HG02852 (cell line): Measurements from ENCODE around the gene ITIH2.
"Not testable (repeated sequence)": the region's sequence is repeated elsewhere in the genome, so short reads cannot be mapped to it uniquely, and the experiment has no call there.

ENCODE experiments used
- ATAC-seq: cut with Tn5 transposase; IDR thresholded peaks from one replicate; pipeline ENCODE4 v1.9.1; 2021; ENCODE audit warnings: mild to moderate bottlenecking, moderate library complexity; ENCODE audit not compliant: unreplicated experiment

ITIH2 gene, protein sequence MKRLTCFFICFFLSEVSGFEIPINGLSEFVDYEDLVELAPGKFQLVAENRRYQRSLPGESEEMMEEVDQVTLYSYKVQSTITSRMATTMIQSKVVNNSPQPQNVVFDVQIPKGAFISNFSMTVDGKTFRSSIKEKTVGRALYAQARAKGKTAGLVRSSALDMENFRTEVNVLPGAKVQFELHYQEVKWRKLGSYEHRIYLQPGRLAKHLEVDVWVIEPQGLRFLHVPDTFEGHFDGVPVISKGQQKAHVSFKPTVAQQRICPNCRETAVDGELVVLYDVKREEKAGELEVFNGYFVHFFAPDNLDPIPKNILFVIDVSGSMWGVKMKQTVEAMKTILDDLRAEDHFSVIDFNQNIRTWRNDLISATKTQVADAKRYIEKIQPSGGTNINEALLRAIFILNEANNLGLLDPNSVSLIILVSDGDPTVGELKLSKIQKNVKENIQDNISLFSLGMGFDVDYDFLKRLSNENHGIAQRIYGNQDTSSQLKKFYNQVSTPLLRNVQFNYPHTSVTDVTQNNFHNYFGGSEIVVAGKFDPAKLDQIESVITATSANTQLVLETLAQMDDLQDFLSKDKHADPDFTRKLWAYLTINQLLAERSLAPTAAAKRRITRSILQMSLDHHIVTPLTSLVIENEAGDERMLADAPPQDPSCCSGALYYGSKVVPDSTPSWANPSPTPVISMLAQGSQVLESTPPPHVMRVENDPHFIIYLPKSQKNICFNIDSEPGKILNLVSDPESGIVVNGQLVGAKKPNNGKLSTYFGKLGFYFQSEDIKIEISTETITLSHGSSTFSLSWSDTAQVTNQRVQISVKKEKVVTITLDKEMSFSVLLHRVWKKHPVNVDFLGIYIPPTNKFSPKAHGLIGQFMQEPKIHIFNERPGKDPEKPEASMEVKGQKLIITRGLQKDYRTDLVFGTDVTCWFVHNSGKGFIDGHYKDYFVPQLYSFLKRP

DNA sequence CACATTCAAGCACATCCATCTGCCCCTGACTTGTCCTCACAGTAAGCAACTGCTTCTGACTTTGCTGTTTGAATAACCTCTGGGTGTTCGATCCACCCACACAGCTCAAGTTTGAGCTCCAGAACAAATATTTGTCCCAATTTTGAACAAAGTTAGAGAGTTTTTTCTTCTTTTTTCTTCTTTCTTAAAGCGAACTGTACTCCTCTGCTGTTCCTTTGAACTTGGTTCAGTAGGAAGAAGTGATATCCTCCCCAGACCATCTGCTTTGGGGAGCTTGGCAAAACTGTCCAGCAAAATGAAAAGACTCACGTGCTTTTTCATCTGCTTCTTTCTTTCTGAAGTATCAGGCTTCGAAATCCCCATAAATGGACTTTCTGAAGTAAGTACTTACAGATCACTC, at the start of gene ITIH2:
TSS of gene ITIH2 (plus strand) at position 177 of the 400 bp plus-strand sequence. CDS start at position 296, 119 bp downstream.
- ATAC-seq: no peak

DNA sequence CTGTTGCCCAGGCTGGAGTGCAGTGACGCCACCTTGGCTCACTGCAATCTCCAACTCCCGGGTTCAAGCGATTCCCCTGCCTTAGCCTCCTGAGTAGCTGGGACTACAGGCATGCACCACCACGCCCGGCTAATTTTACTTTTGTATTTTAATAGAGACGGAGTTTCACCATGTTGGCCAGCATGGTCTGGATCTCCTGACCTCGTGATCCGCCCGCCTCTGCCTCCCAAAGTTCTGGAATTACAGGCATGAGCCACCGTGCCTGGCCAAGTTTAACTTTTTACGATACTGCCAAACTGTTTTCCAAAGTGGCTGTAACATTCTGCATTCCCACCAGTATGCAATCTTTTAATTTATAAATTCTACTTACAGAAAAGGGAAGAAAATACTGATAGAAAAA, 46.0 kb upstream of the ITIH2 start:
- not testable (repeated sequence) for ATAC-seq

DNA sequence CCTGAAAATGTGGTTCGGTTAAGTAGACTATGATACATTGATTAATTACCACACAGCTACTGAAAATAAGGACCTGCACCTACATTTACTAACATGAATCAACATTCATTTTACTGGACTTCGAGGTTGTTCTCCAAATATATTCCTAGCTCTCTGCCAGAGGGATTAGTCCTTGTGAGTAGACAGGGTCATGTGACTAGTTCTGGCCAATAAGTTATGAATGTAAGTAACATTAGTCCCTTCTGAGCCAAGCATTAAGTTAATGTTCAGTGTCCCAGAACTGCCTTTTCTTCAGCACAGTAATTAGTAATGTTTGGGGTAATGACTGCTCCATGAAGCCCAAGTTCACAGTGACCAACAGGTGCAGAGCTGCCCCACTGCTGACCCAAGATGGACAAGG, 45.6 kb upstream of the ITIH2 start:
- no peak for ATAC-seq

DNA sequence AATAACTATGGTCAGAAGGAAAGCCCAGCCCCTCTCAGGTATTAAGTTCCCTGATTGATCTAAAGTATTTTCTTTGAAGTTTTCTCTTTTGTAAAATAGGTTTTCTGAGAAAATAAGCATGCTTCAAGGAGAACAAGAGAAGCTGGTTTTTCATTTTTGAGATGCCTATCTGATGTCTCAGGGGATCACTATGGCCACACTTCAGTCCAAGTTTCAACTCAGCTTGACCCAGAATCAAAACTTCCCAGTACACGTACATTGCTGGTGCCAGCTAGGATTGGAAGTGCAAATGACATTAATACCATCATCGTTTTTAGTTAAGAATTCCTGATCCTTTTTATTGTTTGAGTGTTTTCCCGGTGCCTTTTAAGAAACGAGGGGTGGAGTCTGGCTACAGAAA, 43.6 kb upstream of the ITIH2 start:
- ATAC-seq: no peak

- no peak for ATAC-seq
These were observed 40.6 kb upstream of the ITIH2 start for GRCh38 chr10:7662522-7662921.

- ATAC-seq: no peak
These were observed 38.4 kb upstream of the ITIH2 start for GRCh38 chr10:7664707-7665106.

DNA sequence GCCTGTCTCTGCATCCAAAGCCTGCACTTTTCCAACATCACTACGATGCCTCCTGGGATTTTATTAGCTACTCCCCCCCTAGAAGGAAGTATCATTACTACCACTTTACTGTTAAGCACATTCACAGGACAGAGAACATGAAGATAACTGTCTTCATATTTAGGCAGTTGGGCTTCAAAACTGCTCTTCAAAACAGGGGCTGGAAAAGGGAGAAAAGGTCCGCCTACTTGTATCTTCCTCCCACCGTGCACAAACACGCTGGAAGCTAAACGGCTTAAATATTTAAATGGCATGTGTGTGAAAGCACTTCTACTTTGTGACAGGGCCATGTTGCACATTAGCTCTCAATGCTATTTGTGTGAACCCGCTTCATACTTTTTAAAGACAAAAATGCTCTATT, 37.3 kb upstream of the ITIH2 start:
- ATAC-seq: no peak

DNA sequence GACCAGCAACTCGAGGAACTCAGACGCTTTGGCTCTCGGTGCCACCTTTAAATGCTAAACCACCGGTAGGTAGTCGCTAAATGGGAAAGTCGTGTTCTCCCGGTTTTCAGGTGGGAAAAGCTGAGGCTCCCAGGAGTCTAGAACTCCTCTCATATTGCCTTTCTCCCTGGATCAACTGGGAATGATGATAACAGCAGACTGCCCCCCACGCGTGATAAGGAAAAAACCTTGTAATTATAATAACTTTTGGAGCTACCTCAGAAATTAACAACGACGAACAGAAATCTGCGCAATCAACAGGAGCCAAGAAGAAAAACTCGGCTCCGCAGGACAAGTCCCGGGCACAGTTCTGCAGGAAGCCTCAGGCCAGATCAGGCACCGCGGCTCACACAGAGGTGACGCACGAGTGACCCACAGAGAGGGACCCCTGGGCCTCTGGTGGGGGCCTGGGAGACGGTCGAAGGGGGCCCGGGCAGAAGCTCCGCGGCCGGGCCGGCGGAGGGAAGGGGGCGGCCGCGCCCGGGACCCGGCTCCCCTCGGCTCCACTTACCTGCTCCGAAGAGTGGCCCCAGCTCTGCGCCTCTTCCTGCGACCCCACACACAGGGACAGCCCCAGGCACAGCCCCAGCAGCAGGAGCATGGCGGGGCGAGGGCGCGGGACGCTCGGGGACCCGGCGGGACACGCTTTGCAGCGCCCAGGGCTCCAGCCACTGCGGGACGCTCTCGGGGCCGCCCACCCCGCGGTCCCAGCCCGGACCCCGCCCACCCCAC, 36.7 kb upstream of the ITIH2 start, which contains the start of gene ITIH5:
TSS of gene ITIH5 (minus strand) at position 714 of the 771 bp plus-strand sequence. CDS start at position 640, 74 bp downstream.
- ATAC-seq: no peak

DNA sequence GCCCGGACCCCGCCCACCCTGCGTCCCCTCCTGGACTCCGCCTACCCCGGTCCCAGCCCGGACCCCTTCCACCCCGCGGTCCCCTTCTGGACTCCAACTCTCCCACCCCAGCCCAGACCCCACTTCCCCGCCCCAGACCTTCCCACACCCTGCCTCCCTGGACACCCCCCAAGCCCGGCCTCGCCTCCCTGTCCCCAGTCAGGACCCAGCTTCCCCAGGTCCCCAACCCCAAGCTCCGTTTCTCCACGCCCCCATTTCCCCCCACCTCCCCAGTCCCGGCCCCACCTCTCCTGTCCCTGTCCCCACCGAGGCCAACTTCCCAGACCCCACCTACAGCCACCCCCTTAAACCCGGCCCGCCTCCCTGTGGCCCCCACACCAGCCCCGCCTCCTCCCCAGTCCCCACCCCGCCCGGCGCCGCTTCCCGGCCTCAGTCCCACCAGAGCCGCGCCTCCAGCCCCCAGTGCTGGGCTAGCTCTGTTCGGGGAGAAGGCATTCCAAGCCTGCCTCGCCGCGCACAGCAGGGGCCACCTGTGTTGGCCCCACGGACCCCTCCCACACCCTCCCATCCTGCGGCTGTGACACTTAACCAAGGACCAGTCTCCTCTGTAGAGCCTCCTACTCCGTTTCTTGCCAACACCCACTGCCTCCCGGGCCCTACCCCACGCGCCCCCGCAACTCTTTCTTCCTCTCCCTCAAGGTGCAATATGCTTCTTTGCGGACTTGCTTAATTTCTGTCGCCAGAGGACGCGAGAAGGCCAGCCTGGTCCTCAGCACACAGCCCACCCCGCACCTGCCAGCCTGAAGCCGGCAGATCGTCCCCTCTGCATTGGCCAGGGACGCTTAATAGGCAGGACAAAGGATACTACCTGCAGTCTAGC, 35.6 kb upstream of the ITIH2 start:
- ATAC-seq: no peak

DNA sequence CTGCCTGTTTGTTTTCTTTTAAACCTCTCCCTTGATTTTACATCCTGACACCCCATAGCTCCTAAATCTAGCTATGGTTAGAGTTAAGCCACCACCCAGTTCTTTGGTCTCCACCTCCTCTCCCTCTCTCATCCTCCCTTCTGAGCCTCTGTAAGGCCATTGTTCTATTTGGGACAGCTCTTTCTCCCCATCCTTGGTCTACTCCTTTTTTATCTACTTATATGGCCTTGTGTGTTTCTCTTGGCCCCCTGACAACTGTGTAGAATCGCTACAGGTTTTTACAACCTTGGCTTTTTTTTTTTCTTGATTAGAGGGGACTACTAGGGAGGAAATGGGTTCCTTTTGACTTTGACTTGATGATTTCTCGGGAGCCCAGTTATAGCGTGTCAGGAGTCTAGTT, 33.0 kb upstream of the ITIH2 start:
- ATAC-seq: no peak

DNA sequence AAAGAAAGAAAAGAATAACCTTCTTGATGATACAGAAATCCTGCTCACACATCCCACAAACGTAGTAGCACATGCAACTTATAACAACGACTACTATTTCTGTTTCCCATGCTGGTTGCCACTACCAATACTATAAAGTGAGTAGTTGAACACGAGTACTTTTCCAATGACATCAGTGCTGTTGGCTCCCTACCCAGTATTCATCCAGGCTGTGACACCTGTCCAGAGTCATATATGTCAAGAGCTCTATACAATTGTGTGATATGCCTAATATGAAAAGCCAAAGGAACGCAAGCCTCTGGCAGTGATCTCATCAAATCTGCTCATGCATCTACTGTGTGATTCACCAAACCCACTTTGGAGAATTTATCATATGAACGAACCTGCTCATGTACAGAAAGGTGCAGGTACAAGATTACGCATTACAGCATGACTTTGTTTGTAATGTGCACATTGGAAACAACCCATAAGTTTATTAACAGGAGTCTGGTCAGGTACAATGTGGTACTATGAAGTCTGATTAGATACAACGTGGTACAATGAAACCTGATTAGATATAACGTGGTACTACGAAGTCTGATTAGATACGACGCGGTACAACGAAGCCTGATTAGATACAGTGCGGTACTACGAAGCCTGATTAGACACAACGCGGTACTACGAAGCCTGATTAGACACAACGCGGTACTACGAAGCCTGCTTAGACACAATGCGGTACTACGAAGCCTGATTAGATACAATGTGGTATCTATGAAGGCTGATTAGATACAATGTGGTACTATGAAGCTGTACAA, 30.6 kb upstream of the ITIH2 start:
- no peak for ATAC-seq

DNA sequence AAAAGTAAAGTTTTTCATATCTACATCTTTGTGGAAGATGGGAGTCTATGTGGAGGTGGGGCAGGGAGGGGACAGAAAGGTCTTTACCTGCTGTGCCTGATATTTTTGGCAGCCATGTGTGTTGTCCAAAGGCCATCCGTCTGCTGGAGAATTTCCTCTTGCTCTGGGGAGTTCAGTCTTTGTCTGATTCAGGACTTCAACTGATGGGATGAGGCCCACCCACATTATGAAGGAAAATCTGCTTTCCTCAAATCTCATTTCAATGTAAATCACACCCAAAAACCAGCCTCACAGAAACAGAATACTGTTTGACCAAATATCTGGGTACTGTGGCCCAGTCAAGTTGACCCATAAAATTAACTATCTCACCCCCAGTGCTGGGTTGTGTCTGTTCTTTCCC, 23.9 kb upstream of the ITIH2 start:
- ATAC-seq: no peak

DNA sequence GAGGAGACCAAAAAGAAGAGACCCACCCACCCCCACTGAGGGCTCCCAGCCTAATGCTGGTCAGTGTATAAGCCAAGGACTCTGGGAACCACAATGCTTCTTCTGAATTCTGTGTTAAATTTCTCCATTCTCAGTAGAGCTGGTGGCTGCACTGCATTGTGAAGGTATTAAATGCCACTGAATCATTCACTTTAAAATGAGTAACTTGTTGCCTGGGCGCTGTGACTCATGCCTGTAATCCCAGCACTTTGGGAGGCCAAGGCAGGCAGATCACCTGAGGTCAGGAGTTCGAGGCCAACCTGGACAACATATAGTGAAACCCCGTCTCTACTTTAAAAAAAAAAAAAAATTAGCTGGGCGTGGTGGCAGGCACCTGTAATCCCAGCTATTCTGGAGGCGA, 23.0 kb upstream of the ITIH2 start:
- not testable (repeated sequence) for ATAC-seq

- no peak for ATAC-seq
These were observed 16.6 kb upstream of the ITIH2 start for GRCh38 chr10:7686351-7687171.

GRCh38 chr10:7687228-7687907, 15.7 kb upstream of the ITIH2 start:
- peak; percentile 95 for ATAC-seq

DNA sequence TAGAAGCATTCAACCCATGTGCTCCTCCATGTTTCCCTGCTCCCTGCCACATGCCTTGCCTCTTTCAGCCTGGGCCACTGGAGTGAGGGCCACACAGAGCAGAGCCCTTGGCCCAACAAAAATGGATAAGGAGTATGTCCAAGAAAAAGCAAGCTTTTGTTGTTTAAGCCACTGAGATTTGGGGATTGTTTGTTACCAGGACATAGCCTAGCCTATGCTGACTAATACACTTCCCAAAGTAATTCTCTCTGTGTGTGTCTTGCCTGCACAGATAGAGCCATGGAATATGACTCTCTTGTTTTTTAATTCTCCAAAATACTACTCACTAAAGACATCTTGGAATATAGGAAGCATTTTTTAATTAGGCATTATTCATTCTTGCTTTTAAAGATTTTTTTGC, 13.5 kb upstream of the ITIH2 start:
- ATAC-seq: no peak

DNA sequence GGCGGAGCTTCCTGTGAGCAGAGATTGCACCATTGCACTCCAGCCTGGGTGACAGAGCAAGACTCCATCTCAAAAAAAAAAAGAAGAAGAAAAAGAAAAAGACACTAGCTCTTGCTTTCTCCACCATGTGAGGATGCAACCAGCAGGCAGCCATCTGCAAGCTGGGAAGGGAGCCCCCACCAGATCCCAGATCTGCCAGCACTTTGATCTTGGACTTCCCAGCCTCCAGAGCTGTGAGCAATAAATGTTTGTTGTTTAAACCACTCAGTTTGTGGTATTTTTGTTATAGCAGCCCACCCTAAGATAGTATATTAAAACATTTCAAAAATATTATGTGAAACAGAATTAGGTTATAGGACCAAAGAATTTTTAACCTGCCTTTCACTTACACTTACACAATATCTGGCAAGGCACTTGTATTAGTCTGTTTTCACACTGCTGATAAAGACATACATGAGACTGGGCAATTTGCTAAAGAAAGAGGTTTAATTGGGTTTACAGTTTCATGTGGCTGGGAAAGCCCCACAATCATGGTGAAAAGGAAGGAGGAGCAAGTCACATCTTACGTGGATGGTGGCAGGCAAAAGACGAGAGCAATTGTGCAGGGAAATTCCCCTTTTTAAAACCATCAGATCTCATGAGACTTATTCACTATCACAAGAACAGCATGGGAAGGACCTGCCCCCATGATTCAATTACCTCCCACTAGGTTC, 12.1 kb upstream of the ITIH2 start:
- ATAC-seq: not testable (repeated sequence)
